Neuronal stem cell (in vitro differentiated cells): ENCODE data around the gene TMEM243.

Experiments used
- DNase-seq: peaks from one replicate; pipeline ENCODE4 v3.0.0-alpha.2; 2013; ENCODE audit warnings: low spot score
- H2AFZ ChIP-seq: one replicate; pipeline ENCODE4 v1.6.1; 2013; ENCODE audit warnings: mild to moderate bottlenecking, low read length, inconsistent platforms
- H2AK5ac ChIP-seq: 2 replicates; pipeline ENCODE4 v1.6.1; 2013; ENCODE audit warnings: low read depth, mild to moderate bottlenecking, inconsistent platforms, low read length, moderate library complexity, mixed read lengths
- H2BK120ac ChIP-seq: 2 replicates; pipeline ENCODE4 v1.6.1; 2013; ENCODE audit warnings: low read depth, mild to moderate bottlenecking, inconsistent platforms, low read length, moderate library complexity, mixed read lengths
- H2BK12ac ChIP-seq: one replicate; pipeline ENCODE4 v1.6.1; 2013; ENCODE audit warnings: low read length, inconsistent platforms
- H2BK15ac ChIP-seq: 2 replicates; pipeline ENCODE4 v1.6.1; 2013; ENCODE audit warnings: mild to moderate bottlenecking, low read length, inconsistent platforms, mixed read lengths
- H2BK5ac ChIP-seq: one replicate; pipeline ENCODE4 v1.6.1; 2013; ENCODE audit warnings: inconsistent platforms, mild to moderate bottlenecking, low read length, moderate library complexity
- H3K14ac ChIP-seq: one replicate; pipeline ENCODE4 v1.6.1; 2013; ENCODE audit warnings: low read length, inconsistent platforms
- H3K18ac ChIP-seq: 2 replicates; pipeline ENCODE4 v1.6.1; 2013; ENCODE audit warnings: low read length, inconsistent platforms
- H3K23ac ChIP-seq: 2 replicates; pipeline ENCODE4 v1.6.1; 2013; ENCODE audit warnings: low read depth, mild to moderate bottlenecking, mixed read lengths, low read length, inconsistent platforms; ENCODE audit not compliant: poor library complexity
- H3K27ac ChIP-seq: replicated peaks from 3 replicates; pipeline ENCODE4 v1.5.1; 2013; ENCODE audit warnings: low read length, inconsistent platforms
- H3K27me3 ChIP-seq, 3 experiments: 2 replicates each; pipeline ENCODE4 v1.6.1; 2013; ENCODE audit warnings: low read length in 3 of 3, mild to moderate bottlenecking in 2 of 3, inconsistent platforms in 1 of 3, low read depth in 1 of 3, mixed read lengths in 1 of 3, moderate library complexity in 1 of 3; ENCODE audit not compliant: control insufficient read depth in 3 of 3, insufficient read depth in 3 of 3
- H3K36me3 ChIP-seq, 2 donors: replicated peaks in 1 of 2; 2 replicates each; pipeline ENCODE4 v1.6.1; 2013; ENCODE audit warnings: low read length in 2 of 2; ENCODE audit not compliant: control insufficient read depth in 2 of 2, insufficient read depth in 2 of 2
- H3K4ac ChIP-seq: 2 replicates; pipeline ENCODE4 v1.6.1; 2013; ENCODE audit warnings: inconsistent platforms, mild to moderate bottlenecking, low read length, moderate library complexity
- H3K4me1 ChIP-seq, 2 donors: 1 replicate in 1 of 2; 2 replicates in 1 of 2; pipeline ENCODE4 v1.6.1; 2013; ENCODE audit warnings: low read length in 2 of 2, low read depth in 1 of 2; ENCODE audit not compliant: control insufficient read depth in 2 of 2, insufficient read depth in 1 of 2
- H3K4me2 ChIP-seq: one replicate; pipeline ENCODE4 v1.6.1; 2013; ENCODE audit warnings: mild to moderate bottlenecking, low read length, inconsistent platforms; ENCODE audit not compliant: insufficient read depth, poor library complexity, severe bottlenecking
- H3K4me3 ChIP-seq, 2 donors: 2 replicates each; pipeline ENCODE4 v1.5.1; 2013; ENCODE audit warnings: low read length in 2 of 2, mild to moderate bottlenecking in 2 of 2, inconsistent platforms in 1 of 2, moderate library complexity in 1 of 2
- H3K79me1 ChIP-seq: one replicate; pipeline ENCODE4 v1.6.1; 2013; ENCODE audit warnings: low read depth, mild to moderate bottlenecking, inconsistent platforms, low read length, moderate library complexity
- H3K9ac ChIP-seq: one replicate; pipeline ENCODE4 v1.6.1; 2013; ENCODE audit warnings: mild to moderate bottlenecking, low read depth, low read length, inconsistent platforms; ENCODE audit not compliant: poor library complexity
- H3K9me3 ChIP-seq, 2 donors: replicated peaks in 1 of 2; 2 replicates each; pipeline versions ENCODE3 to v1.6.1; 2013; ENCODE audit warnings: low read length in 2 of 2, mild to moderate bottlenecking in 2 of 2, inconsistent platforms in 1 of 2, low read depth in 1 of 2, mixed read lengths in 1 of 2, moderate library complexity in 1 of 2; ENCODE audit not compliant: control insufficient read depth in 2 of 2, insufficient read depth in 1 of 2
- H4K8ac ChIP-seq: one replicate; pipeline ENCODE4 v1.6.1; 2013; ENCODE audit warnings: low read depth, mild to moderate bottlenecking, inconsistent platforms, low read length, moderate library complexity
- H4K91ac ChIP-seq: one replicate; pipeline ENCODE4 v1.6.1; 2013; ENCODE audit warnings: low read length, low read depth, mild to moderate bottlenecking, inconsistent platforms; ENCODE audit not compliant: poor library complexity
- WGBS, 2 donors: extraction: QIAGEN DNeasy Blood & Tissue Kit; methylation state at CpG; one replicate each; pipeline ENCODE4 v1.1.7; 2013; ENCODE audit warnings: missing lambda C conversion rate in 2 of 2, mixed read lengths in 1 of 2; ENCODE audit not compliant: insufficient read length in 2 of 2, insufficient replicate concordance in 1 of 2; ENCODE audit errors: extremely low coverage in 2 of 2; 5-methylcytosine and 5-hydroxymethylcytosine counted together

The TMEM243 gene

GRCh38 chr7:87202705-87203104, 16.8 kb downstream of the TMEM243 start:
- no peak for DNase-seq
- no peak overlapping the region for H2AFZ ChIP-seq
- no peak overlapping the region for H3K4ac ChIP-seq
- H3K27ac ChIP-seq = no peak overlapping the region
- no peak overlapping the region for H2BK15ac ChIP-seq
- H2BK12ac ChIP-seq = no peak overlapping the region
- no CpG with 5 or more reads among the region's 2 CpGs for WGBS, 2 donors
- no peak overlapping the region for H3K4me2 ChIP-seq
- no peak overlapping the region for H3K23ac ChIP-seq
- no peak overlapping the region for H3K18ac ChIP-seq
- peaks cover 8 to 61% of the 10 kb centered on the region in 2 donors for H3K36me3 ChIP-seq
- no peak overlapping the region for H3K9ac ChIP-seq
- no peak overlapping the region for H2BK120ac ChIP-seq
- H2BK5ac ChIP-seq = no peak overlapping the region
- H3K4me1 ChIP-seq = no peaks in the 10 kb centered on the region
- H3K4me3 ChIP-seq = no peak overlapping the region
- H4K91ac ChIP-seq = no peak overlapping the region
- H3K9me3 ChIP-seq = peaks cover 17 to 41% of the 10 kb centered on the region in 2 donors
- no peak overlapping the region for H3K14ac ChIP-seq
- no peak overlapping the region for H2AK5ac ChIP-seq
- H4K8ac ChIP-seq = no peak overlapping the region
- H3K79me1 ChIP-seq = peaks cover 3% of the 10 kb centered on the region
- no peaks in the 10 kb centered on the region for H3K27me3 ChIP-seq

GRCh38 chr7:87202208-87202607, 17.3 kb downstream of the TMEM243 start:
- no peak overlapping the region for H2BK15ac ChIP-seq
- no peaks in the 10 kb centered on the region for H3K4me1 ChIP-seq
- no peak overlapping the region for H2AK5ac ChIP-seq
- peaks cover 3% of the 10 kb centered on the region for H3K79me1 ChIP-seq
- H2AFZ ChIP-seq = no peak overlapping the region
- no peak overlapping the region for H3K27ac ChIP-seq
- no peak overlapping the region for H4K8ac ChIP-seq
- no peak overlapping the region for H2BK12ac ChIP-seq
- no peak overlapping the region for H3K4me3 ChIP-seq
- no peak overlapping the region for H3K4me2 ChIP-seq
- WGBS, 2 donors = no CpG with 5 or more reads among the region's 1 CpG
- H3K4ac ChIP-seq = no peak overlapping the region
- H3K36me3 ChIP-seq = peaks cover 8 to 66% of the 10 kb centered on the region in 2 donors
- no peak for DNase-seq
- H3K23ac ChIP-seq = no peak overlapping the region
- H2BK120ac ChIP-seq = no peak overlapping the region
- H3K27me3 ChIP-seq = no peaks in the 10 kb centered on the region
- no peak overlapping the region for H3K18ac ChIP-seq
- H2BK5ac ChIP-seq = no peak overlapping the region
- no peak overlapping the region for H3K9ac ChIP-seq
- peaks cover 14 to 41% of the 10 kb centered on the region in 2 donors for H3K9me3 ChIP-seq
- H4K91ac ChIP-seq = no peak overlapping the region
- H3K14ac ChIP-seq = no peak overlapping the region

GRCh38 chr7:87199700-87200450, 19.7 kb downstream of the TMEM243 start:
- no peak overlapping the region for H2BK12ac ChIP-seq
- no peak overlapping the region for H4K8ac ChIP-seq
- no peak overlapping the region for H3K4me3 ChIP-seq
- H3K79me1 ChIP-seq = peaks cover under 1% of the 10 kb centered on the region
- H3K4ac ChIP-seq = no peak overlapping the region
- H3K9me3 ChIP-seq = peaks cover 7 to 21% of the 10 kb centered on the region in 2 donors
- H3K14ac ChIP-seq = no peak overlapping the region
- H3K4me2 ChIP-seq = no peak overlapping the region
- no peak overlapping the region for H2AK5ac ChIP-seq
- H2BK120ac ChIP-seq = no peak overlapping the region
- H2BK15ac ChIP-seq = no peak overlapping the region
- H3K9ac ChIP-seq = no peak overlapping the region
- WGBS, 2 donors = no CpG with 5 or more reads among the region's 6 CpGs
- H2AFZ ChIP-seq = no peak overlapping the region
- no peak for DNase-seq
- H3K27ac ChIP-seq = no peak overlapping the region
- no peak overlapping the region for H4K91ac ChIP-seq
- H3K4me1 ChIP-seq = no peaks in the 10 kb centered on the region
- peaks cover 12 to 81% of the 10 kb centered on the region in 2 donors for H3K36me3 ChIP-seq
- no peak overlapping the region for H3K18ac ChIP-seq
- H3K27me3 ChIP-seq = no peaks in the 10 kb centered on the region
- no peak overlapping the region for H2BK5ac ChIP-seq
- no peak overlapping the region for H3K23ac ChIP-seq

GRCh38 chr7:87199241-87199640, 20.3 kb downstream of the TMEM243 start:
- H4K91ac ChIP-seq = no peak overlapping the region
- no peak for DNase-seq

More at GRCh38 chr7:87199241-87199640, 20.3 kb downstream of the TMEM243 start:
- no peak overlapping the region for H3K4ac ChIP-seq
- no peak overlapping the region for H3K9ac ChIP-seq
- no peak overlapping the region for H3K27ac ChIP-seq
- no peaks in the 10 kb centered on the region for H3K27me3 ChIP-seq
- H3K79me1 ChIP-seq = no peaks in the 10 kb centered on the region
- no peak overlapping the region for H2BK12ac ChIP-seq
- H4K8ac ChIP-seq = no peak overlapping the region
- H2AK5ac ChIP-seq = no peak overlapping the region
- H3K4me2 ChIP-seq = no peak overlapping the region
- H3K9me3 ChIP-seq = peaks cover 4 to 15% of the 10 kb centered on the region in 2 donors
- H3K18ac ChIP-seq = no peak overlapping the region
- H2BK15ac ChIP-seq = no peak overlapping the region
- H3K36me3 ChIP-seq = peaks cover 12 to 87% of the 10 kb centered on the region in 2 donors
- H3K4me3 ChIP-seq = no peak overlapping the region
- H3K14ac ChIP-seq = no peak overlapping the region
- H2AFZ ChIP-seq = no peak overlapping the region
- H3K4me1 ChIP-seq = no peaks in the 10 kb centered on the region
- H3K23ac ChIP-seq = no peak overlapping the region
- H2BK5ac ChIP-seq = no peak overlapping the region
- WGBS, 2 donors = no CpG with 5 or more reads among the region's 1 CpG
- no peak overlapping the region for H2BK120ac ChIP-seq
